Colon (tissue), 2 donors: ENCODE results near the gene GNG7.

ENCODE experiments used
- FAIRE-seq: peaks from 2 replicates; lab custom pipeline; 2012; peaks lifted over from hg19 to GRCh38; lab: Jason Lieb, UNC
- donor health status: control.
- donor health status: control.

GNG7 gene

GRCh38 chr19:2702170-2703076 is at the start of gene GNG7:
GNG7 (minus strand) TSS chr19:2702694; CDS start chr19:2520688, 182,006 bp downstream.
- no peak for FAIRE-seq

GRCh38 chr19:2751438-2751830 is 48.9 kb upstream of the GNG7 start:
- FAIRE-seq: no peak

GRCh38 chr19:2750808-2751437 is 48.4 kb upstream of the GNG7 start:
- FAIRE-seq: no peak

GRCh38 chr19:2747349-2747748 is 44.9 kb upstream of the GNG7 start:
- FAIRE-seq: no peak

DNA sequence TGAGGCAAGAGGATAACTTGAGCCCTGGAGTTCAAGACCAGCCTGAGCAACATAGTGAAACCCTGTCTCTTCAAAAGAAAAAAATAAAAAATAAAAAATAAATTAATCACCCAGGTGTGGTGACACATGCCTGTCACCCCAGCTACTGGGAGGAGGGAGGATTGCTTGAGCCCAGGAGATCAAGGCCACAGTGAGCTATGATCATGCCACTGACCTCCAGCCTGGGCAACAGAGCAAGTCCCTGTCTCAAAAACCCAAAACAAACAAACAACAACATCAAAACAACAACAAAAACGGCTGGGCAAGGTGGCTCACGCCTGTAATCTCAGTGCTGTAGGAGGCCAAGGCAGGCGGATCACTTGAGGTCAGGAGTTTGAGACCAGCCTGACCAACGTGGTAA is 41.6 kb upstream of the GNG7 start:
- FAIRE-seq: no peak

- FAIRE-seq: no peak
Measured at GRCh38 chr19:2743099-2743498, 40.6 kb upstream of the GNG7 start.

- FAIRE-seq: no peak
Measured at GRCh38 chr19:2740314-2740656, 37.8 kb upstream of the GNG7 start.

DNA sequence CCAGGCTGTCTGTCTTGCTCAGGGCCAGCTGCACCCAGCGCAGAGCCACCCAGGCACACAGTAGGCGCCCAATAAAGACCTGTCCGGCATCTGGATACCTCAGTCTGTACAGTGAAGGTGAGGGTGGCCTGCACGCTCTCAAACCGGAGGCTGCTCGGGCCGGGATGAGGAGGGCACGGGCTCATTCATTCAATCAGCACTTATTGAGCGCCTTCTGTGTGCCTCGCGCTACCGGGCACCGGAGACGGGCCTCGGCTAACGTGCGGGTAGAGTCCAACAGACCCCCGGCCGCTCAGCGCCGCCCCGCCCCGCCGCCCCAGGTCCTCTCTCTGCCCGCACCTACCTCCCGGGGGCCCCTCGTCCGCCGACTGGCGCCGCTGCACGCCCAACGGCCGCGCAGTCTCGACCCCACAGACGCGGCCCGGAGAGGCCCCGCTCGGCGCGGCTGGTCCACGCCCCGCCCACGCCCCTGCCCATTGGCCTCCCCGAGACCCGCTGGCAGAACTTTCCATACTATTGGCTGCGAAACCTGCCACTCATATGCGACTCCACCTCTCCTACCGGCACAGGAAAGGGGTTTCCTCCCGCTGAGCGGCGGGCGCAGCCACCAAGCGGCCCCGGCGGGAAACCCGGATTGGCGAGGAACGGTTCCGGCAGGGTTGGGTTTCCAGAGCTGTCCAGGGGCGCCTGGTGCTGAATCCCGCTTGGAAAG is 37.3 kb upstream of the GNG7 start, which contains the start of gene SLC39A3:
Gene SLC39A3, minus strand, starts transcription at position 416 of the 712 bp plus-strand sequence. CDS start 2,760 bp downstream, outside the sequence.
- FAIRE-seq: no peak

GRCh38 chr19:2736550-2737190 is 34.2 kb upstream of the GNG7 start:
- FAIRE-seq: no peak

- FAIRE-seq: no peak
Measured at GRCh38 chr19:2735374-2735773, 32.9 kb upstream of the GNG7 start.

- FAIRE-seq: no peak
Measured at GRCh38 chr19:2734589-2735288, 32.2 kb upstream of the GNG7 start.

DNA sequence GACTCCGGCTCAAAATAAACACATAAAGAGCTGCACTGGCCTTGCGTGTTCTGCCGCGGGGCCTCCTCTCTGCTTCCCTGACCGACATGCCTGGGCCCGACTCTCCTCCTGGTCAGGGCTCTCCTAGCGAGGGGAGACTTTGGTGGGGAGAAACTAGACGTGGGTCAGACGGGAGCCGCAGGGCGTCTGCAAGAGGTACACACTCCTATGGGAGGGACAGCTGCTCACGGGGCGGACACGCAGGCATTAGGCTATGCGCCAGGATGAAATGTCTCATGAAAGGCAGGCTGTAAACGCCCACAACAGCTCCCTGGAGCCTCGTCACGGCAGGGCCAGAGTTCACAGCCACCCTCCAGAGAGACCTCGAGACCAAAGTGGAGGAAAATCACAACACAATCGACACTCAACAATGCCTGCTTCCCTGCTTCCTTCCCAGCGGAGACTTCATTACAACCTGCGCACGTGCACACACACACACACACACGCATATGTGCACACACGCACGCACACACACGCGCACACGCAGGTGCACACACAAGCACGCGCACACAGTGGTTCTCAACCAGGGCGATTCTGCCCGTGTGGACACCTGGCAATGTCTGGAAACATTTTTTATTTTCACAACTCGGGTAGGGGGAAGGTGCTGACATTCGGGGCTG is 31.6 kb upstream of the GNG7 start:
- FAIRE-seq: no peak

DNA sequence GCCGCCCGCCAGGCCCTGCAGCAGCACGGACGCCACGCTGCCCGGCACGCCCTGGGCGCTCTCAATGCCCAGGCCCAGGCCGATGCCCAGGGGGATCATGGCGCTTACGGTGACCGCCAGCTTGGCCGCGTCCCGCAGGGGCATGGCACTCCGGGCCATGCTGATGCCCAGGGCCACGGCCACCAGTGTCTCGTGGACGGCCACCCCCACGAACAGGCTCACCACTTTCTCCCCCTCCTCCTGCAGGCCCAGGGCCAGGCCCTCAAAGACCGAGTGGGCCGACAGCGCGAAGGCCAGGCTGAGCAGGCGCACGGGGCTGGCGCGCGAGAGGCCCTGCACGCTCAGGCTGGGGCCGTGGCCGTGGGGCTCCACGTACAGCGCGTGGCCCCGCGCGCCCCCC is 30.4 kb upstream of the GNG7 start:
- no peak for FAIRE-seq

DNA sequence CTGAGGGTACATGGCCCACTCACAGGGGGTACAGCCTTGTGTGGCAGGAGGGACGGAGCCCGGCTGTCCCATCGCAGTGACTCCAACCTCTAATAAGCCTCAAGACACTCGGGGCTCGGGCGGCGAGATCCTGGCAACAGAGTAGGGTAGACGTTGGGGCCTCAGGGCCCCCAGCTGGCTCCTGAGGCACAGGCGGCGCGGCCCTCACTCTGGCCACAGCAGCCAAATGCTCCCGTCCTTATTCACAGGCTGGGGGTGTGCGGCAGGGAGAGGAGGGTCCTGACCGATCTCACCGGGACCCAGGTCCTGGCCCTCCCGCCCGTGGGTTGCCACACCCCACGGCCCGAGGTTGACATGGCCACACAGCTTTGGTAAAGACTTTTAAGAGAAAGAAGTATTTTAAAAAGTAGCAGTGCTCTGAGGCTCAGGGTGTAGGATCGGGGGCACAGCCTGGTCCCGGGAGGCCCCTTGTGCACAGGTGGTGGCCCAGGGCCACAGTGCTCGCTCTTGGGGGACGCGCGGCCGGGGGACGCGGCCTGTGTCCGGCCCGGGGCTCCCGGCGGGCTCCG is 29.7 kb upstream of the GNG7 start:
- FAIRE-seq: no peak

GRCh38 chr19:2731181-2731995 is 28.9 kb upstream of the GNG7 start:
- FAIRE-seq: no peak

DNA sequence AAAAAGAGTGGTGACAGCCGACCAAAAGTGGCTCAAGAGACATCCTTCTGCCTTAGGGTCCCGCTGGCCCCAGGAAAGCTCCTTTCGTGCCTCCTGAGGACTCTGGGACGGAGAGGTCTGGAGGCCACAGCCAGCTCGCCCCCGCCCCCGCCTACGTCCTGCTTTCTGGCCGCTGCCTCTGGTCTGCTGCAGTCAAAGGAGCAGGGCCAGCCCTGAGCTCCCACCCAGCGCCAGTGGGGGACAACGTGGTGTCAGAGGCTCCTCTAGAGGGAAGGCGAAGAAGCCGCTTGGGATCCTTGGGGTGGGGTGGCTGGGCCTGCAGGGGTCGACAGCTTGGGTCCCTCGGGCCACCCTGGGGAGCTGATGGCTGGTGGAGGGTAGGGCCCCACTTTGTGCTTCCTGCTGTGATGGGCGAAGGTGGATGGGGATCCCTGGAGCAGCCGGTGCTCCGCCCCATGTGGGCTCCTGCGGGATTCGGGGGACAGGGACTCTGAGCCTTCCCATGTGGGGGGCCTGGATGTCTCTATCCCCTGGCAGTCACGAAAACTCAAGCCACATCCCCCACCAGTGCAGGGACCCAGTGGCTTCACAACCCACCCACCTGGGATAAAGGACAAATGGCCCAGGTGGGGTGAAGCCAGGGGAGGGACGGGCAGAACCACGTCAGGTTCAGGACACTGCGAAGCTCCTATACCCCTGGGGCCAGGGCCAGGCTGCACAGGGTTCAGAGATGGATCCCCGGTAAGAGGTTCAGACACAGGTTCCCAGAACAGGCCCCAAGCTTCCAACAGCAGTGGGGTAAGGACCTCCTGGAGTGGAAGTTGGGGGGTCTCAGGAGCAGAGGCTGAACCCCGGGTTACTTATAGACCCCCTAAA is 27.7 kb upstream of the GNG7 start:
- no peak for FAIRE-seq

- no peak for FAIRE-seq
Measured at GRCh38 chr19:2728783-2729387, 26.4 kb upstream of the GNG7 start.

- FAIRE-seq: no peak
Measured at GRCh38 chr19:2727640-2727944, 25.1 kb upstream of the GNG7 start.
